Esophagus muscularis mucosa (tissue), 3 donors: ENCODE data around the gene CTNNA2.

Experiments
- CTCF ChIP-seq, 3 experiments: fragments of 200-600 bp in 2 of 3; fragments of 450-650 bp in 1 of 3; sonication (generic) in 2 of 3; IDR thresholded peaks; one replicate each; pipeline ENCODE4 v1.5.1; 2017 to 2019; ENCODE audit warnings: antibody characterized with exemption in 3 of 3, mild to moderate bottlenecking in 2 of 3, moderate library complexity in 1 of 3
- POLR2A ChIP-seq: fragments of 450-650 bp; IDR thresholded peaks from one replicate; pipeline ENCODE4 v1.6.1; 2017; ENCODE audit warnings: antibody characterized with exemption, moderate library complexity, mild to moderate bottlenecking, low read depth
- POLR2AphosphoS5 ChIP-seq, 2 donors: sonication (generic); formaldehyde crosslinking; IDR thresholded peaks; one replicate each; pipeline ENCODE4 v1.6.1; 2017; ENCODE audit warnings: antibody characterized with exemption in 2 of 2

GRCh38 chr2:79638954-79639353 is 126.1 kb downstream of the CTNNA2 start:
- TF ChIP-seq CTCF (IDR thresholded peaks at IDR 0.05) (no peak), POLR2AphosphoS5 (IDR thresholded peaks at IDR 0.05) (no peak), POLR2A (no peak)
